ENCODE data around the gene NSMF.

The NSMF gene

DNA sequence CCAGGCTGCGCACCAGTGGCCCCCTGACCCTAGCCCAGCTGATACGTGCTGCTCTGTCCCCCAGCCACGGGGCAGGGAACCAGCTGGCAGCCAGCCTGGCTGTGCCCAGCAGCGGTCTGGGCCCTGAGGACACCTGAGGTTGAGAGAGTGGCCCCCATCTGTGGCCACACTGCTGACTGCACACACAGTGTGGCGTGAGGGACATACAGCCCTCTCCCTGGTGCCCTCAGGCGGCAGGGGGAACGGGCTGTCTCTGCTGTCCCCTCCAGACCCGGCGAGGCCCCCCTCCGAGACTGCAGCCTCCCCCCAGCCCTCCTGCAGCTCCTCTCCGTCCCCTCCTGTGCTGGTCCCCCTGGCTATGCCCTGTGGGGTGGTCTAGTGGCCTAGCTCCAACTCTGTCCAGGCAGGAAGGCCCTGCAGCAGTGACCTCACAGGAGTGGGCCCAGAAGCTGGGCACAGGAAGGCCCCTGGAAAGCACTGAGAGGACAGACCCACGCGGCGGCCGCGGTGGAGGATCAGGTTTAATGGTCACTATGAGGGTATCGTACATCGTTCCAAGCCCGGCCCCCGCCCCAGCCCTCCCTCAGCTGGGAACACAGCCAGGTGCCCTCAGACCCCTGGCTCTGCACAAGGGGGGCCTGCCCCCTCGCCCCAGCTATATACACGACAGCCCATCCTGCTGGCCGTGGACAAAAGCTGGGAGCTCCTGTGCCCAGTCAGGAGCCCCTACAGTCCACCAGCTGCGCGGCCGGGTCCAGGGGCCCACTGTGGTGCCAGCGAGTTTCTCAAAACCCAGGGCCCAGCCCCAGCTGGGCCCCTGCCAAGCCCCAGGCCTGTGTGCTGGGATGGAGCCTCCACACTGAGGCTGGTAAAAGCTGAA is 11.2 kb downstream of the NSMF start:
- TF ChIP-seq EZH2phosphoT487 (IDR thresholded peaks at IDR 0.05; ENCODE audit: borderline replicate concordance) (no peak), CTCF (conservative IDR thresholded peaks at IDR 0.05; ENCODE audit: low read length) (no peak)
- H2AFZ ChIP-seq (ENCODE audit: low read length) = no peak overlapping the region
- no peak overlapping the region for H3K4me3 ChIP-seq (ENCODE audit: low read length, poor library complexity, severe bottlenecking)
- H3F3A ChIP-seq (ENCODE audit: low read depth) = no peaks in the 10 kb centered on the region
- H3K9me3 ChIP-seq (ENCODE audit: insufficient read depth, low read depth, low read length) = no peaks in the 10 kb centered on the region
- H3K36me3 ChIP-seq (ENCODE audit: insufficient read depth, low read length) = no peaks in the 10 kb centered on the region
- H3K79me2 ChIP-seq (ENCODE audit: insufficient read depth, low read length) = no peaks in the 10 kb centered on the region
- H3K4me1 ChIP-seq (ENCODE audit: insufficient read depth, low read length, poor library complexity, severe bottlenecking) = peaks cover 12% of the 10 kb centered on the region
- no peaks in the 10 kb centered on the region for H3K9me2 ChIP-seq (replicated peaks; ENCODE audit: low read depth, low read length)
- no peak overlapping the region for H3K4me2 ChIP-seq (ENCODE audit: low read depth, low read length, poor library complexity, severe bottlenecking)
- H3K27me3 ChIP-seq (ENCODE audit: insufficient read depth, low read length, poor library complexity, severe bottlenecking) = no peaks in the 10 kb centered on the region
- no peak overlapping the region for H3K9ac ChIP-seq (ENCODE audit: low read depth, low read length, poor library complexity, severe bottlenecking)
- no peaks in the 10 kb centered on the region for H4K20me1 ChIP-seq (ENCODE audit: insufficient read depth, low read length, poor library complexity, severe bottlenecking)

GRCh38 chr9:137446851-137447471 is 12.2 kb downstream of the NSMF start:
- Histone ChIP-seq H3K79me2 (ENCODE audit: insufficient read depth, low read length) (no peaks in the 10 kb centered on the region), H3F3A (ENCODE audit: low read depth) (no peaks in the 10 kb centered on the region), H3K4me2 (ENCODE audit: low read depth, low read length, poor library complexity, severe bottlenecking) (no peak overlapping the region), H3K27me3 (ENCODE audit: insufficient read depth, low read length, poor library complexity, severe bottlenecking) (no peaks in the 10 kb centered on the region), H2AFZ (ENCODE audit: low read length) (no peak overlapping the region), H3K9ac (ENCODE audit: low read depth, low read length, poor library complexity, severe bottlenecking) (no peak overlapping the region), H3K36me3 (ENCODE audit: insufficient read depth, low read length) (no peaks in the 10 kb centered on the region), H3K4me1 (ENCODE audit: insufficient read depth, low read length, poor library complexity, severe bottlenecking) (peaks cover 12% of the 10 kb centered on the region), H3K9me3 (ENCODE audit: insufficient read depth, low read depth, low read length) (no peaks in the 10 kb centered on the region), H3K9me2 (replicated peaks; ENCODE audit: low read depth, low read length) (no peaks in the 10 kb centered on the region), H3K4me3 (ENCODE audit: low read length, poor library complexity, severe bottlenecking) (no peak overlapping the region), H4K20me1 (ENCODE audit: insufficient read depth, low read length, poor library complexity, severe bottlenecking) (no peaks in the 10 kb centered on the region)
- no peak for TF ChIP-seq CTCF (conservative IDR thresholded peaks at IDR 0.05; ENCODE audit: low read length)
- no peak for TF ChIP-seq EZH2phosphoT487 (IDR thresholded peaks at IDR 0.05; ENCODE audit: borderline replicate concordance)

- no peaks in the 10 kb centered on the region for H4K20me1 ChIP-seq (ENCODE audit: insufficient read depth, low read length, poor library complexity, severe bottlenecking)
- H2AFZ ChIP-seq (ENCODE audit: low read length) = no peak overlapping the region
- H3K9me2 ChIP-seq (replicated peaks; ENCODE audit: low read depth, low read length) = no peaks in the 10 kb centered on the region
- no peaks in the 10 kb centered on the region for H3F3A ChIP-seq (ENCODE audit: low read depth)
- no peaks in the 10 kb centered on the region for H3K36me3 ChIP-seq (ENCODE audit: insufficient read depth, low read length)
- H3K9ac ChIP-seq (ENCODE audit: low read depth, low read length, poor library complexity, severe bottlenecking) = no peak overlapping the region
- H3K27me3 ChIP-seq (ENCODE audit: insufficient read depth, low read length, poor library complexity, severe bottlenecking) = no peaks in the 10 kb centered on the region
- H3K4me1 ChIP-seq (ENCODE audit: insufficient read depth, low read length, poor library complexity, severe bottlenecking) = peaks cover 12% of the 10 kb centered on the region
- TF ChIP-seq CTCF (conservative IDR thresholded peaks at IDR 0.05; ENCODE audit: low read length) = no peak
- TF ChIP-seq EZH2phosphoT487 (IDR thresholded peaks at IDR 0.05; ENCODE audit: borderline replicate concordance) = no peak
- no peak overlapping the region for H3K4me2 ChIP-seq (ENCODE audit: low read depth, low read length, poor library complexity, severe bottlenecking)
- H3K79me2 ChIP-seq (ENCODE audit: insufficient read depth, low read length) = no peaks in the 10 kb centered on the region
- H3K9me3 ChIP-seq (ENCODE audit: insufficient read depth, low read depth, low read length) = no peaks in the 10 kb centered on the region
- H3K4me3 ChIP-seq (ENCODE audit: low read length, poor library complexity, severe bottlenecking) = no peak overlapping the region
Measured at GRCh38 chr9:137445930-137446431, 13.2 kb downstream of the NSMF start.
